ENCODE measurements around the gene ARPC1A.

GRCh38 chr7:99326408-99326782 lies 697 bp downstream of the ARPC1A start:
- TF ChIP-seq CTCF (IDR thresholded peaks at IDR 0.05; ENCODE audit: poor library complexity, severe bottlenecking) (no peak), TAF1 (IDR thresholded peaks at IDR 0.05; ENCODE audit: low read depth) (no peak), REST (IDR thresholded peaks at IDR 0.05; ENCODE audit: borderline replicate concordance) (no peak)

Measured in neural cell (in vitro differentiated cells).